SIG-M5 treated with dmso at 0.1 percent for 504 hours (cell line): ENCODE results near the gene MTPN.

Experiments
- DNase-seq: peaks from one replicate; lab custom pipeline; 2025; ENCODE audit not compliant: unreplicated experiment; lab: John Stamatoyannopoulos, UW

MTPN gene

DNA sequence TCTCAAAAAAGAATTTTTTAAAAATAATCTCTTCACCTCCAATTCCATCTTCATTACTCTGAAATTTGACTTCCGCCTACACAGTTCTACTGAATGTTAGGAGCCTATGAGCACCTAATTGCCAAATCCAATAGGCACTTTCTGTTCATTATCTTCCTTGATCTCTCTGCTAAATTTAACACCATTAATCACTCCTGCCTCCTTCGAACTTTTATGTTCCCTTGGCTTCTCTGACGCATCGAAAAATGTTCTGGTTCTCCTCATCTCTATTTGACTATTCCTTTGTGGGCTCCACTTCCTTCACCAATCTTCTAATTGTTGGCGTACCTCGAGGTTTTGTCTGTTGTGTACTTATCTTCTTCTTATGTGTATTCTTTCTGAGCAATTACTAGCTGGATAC, 87.3 kb downstream of the MTPN start:
- DNase-seq, result no peak

DNA sequence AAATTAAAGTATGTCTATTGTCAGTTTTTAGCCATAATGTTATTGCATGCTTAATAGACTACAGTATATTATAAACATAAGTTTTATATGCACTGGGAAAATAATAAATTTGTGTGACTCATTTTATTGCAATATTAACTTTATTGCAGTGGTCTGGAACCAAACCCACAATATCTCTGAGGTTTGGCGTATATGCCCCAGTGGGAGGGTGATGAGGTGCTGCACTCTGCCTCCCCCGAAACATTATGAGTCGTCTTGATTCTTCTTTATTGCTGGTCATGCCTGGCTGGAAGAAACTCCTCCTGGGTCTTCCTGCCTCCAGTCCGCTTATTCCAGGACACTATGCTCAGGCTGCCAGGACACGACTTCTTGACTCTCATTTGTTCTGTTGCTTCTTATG, 88.4 kb downstream of the MTPN start:
- DNase-seq, result no peak

DNA sequence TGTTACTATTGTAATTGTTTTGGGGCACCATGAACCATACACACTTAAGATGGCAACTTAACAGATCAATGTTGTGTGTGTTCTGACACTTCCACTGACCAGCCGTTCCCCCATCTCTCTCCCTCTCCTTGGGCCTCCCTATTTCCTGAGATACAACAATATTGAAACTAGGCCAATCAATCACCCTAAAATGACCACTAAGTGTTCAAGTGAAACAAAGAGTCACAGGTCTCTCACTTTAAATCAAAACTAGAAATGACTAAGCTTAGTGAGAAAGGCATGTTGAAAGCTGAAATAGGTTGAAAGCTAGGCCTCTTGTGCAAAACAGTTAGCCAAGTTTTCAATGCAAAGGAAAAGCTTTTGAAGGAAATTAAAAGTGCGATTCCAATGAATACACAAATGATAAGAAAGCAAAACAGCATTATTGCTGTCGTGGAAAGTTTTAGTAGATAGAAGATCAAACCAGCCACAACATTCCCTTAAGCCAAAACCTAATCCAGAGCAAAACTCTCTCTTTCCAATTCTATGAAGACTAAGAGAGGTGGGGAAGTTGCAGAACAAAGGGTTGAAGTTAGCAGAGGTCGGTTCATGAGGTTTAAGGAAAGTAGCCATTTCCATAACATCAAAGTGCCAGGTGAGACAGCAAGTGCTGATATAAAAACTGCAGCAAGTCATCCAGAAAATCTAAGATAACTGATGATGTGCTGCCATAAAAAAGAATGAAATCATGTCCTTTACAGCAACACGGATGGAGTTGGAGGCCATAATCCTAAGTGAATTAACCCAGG, 90.6 kb downstream of the MTPN start:
- DNase-seq, result no peak

DNA sequence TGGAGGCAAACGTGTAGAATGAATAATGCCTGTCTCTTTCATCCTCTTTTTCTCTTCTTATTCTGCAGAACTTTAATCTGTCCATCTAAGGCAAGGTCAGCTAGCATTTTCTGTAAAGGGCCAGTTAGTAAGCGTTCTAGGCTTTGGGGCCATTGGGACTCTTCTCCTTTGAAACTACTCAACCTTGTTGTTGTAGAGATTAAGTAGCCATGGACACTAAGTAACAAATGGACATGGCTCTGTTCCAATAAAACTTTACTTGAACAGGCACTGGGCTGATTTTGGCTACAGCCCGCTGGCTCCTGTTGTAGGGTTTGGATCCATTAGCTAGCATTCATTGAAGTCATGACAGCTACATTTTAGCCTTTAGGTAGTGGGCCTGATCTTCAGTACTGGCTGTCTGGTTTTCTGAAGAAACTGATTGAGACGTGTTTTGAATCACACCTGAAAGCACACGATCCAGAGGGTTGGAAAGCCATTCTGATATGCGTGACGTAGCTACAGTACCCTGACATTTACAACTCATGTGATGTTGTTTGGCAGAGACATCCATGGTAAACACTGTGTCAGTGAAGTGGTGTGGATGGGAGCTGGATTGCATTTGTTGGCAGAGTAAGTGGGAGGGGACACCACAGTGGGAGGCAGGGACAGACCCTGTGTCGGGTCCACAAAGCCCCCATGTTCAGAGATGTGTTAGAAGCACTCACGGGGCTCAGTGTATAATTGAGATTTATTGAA, 92.5 kb downstream of the MTPN start:
- no peak for DNase-seq

DNA sequence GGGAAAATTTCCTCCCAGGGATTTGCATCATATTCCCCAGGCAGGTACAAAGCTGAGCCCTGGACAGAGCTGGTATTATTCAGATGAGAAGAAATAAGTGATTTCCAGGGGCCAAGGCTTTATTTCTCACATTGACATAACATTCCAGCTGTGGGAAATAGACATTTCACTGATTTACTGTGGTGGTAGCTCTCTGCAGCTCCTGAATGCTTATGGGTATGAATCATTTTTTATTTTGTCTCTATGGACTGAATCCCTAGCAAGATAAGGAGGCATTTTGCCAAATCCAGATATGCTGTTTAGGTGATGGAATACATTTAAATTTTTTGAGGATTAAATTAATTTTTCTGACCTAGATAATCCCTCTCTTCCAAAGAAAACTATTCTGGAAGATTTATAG, 97.9 kb downstream of the MTPN start:
- DNase-seq, result no peak

DNA sequence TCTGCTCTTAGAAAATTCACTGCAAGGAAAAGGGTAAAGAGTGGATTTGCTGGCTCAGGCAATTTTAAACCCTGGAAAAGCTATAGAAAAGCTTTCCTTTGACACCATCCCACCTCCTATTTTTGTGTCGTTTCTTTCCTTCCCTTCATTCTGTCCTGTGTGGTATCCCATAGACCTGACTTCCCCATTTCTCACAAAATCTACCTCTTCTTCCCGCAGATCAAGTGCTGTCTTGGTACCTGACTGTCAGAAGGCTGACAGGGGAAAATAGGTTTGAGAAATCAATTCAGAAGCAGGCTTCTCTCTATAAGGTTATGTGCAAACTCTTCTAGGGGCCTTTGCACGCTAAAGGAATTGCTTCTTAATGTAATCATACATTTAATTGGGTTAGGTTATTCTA, 98.9 kb downstream of the MTPN start:
- DNase-seq, result no peak

DNA sequence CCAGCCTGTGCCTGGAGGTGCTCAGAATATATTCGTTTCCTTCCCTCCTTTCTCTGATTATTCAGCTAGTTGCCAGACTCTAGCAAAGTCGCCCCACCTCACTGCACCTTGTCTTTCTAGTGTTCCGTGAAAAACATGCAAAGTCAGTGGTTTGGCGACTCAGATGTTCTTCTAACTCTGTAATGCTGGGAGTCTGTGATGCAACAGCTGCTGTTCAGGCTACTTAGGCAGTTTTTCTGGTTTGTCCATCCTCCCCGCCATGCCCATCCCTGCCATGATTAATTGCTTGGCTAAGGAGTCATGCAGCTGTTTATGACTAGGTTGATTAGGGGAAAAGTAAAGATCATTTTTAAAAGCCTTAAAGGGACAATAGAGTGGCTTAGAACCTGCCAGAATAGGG, 99.4 kb downstream of the MTPN start:
- DNase-seq, result peak; percentile 40
